ENCODE measurements around the gene SLC27A5. TPM values are rescaled to one million over a fixed set of nuclear protein-coding genes. Genes with fewer than 3 reads are reported as not detected.
A peak's percentile ranks its signal among the peaks of the same experiment; 100 is the strongest.

SLC27A5 gene
- total and polyA plus RNA-seq, 9 of the 15 experiments (the other 6 are each of a cell fraction or from before 2014, with no cell fraction given) = 42.2 to 318 (median 64.7) TPM

DNA sequence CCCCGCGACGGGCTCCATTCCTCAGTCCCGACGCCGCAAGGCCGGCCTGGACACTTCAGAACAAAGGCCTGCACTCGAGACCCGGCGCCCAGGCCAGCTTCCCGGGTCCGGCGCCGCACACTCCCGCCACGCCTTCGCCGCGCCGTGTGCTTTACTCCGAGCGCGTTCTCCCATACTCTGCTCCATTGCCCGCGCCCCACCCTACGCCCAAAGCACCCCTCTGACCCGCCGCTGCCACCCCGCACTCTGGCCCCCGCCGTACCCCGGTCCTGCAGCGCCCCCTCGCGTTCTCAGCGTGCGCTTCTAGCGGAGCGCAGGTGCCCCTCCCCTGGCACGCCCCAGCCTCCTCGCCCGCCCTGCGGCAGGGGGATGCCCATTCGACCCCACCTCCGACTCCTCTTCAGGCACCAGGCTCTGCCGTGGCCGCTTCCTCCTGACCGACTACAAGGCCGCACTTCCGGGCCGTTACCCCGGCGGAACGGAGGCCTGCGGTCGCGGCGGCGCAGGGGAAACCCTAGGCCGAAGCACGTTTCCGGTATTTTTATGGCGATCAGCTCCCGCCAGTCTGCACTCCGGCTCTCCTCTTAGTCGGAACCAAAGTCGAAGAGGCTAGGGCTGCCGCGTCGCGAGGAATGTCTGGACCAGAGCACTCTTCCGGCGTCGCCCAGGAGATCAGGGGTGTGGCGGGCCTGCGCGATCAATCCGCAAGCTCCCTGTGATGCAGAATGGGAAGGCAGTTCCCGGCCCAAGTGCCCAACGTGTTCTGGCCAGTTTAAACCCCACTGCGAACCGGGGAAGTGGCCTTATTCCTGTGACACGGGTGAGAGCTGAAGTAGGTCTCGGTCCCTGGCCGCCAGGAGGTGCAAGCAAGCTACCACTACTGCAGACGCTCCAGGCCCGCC is 7.8 kb upstream of the SLC27A5 start, which contains the start of gene ZBTB45 (continued):
- TF ChIP-seq ZNF398 (CRISPR knock-in tag; IDR thresholded peaks at IDR 0.05) = no peak
- TF ChIP-seq, protein P1, sequence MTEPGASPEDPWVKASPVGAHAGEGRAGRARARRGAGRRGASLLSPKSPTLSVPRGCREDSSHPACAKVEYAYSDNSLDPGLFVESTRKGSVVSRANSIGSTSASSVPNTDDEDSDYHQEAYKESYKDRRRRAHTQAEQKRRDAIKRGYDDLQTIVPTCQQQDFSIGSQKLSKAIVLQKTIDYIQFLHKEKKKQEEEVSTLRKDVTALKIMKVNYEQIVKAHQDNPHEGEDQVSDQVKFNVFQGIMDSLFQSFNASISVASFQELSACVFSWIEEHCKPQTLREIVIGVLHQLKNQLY (CRISPR knock-in tag; conservative IDR thresholded peaks at IDR 0.05) = no peak
- TF ChIP-seq EHMT2 (IDR thresholded peaks at IDR 0.05) = no peak; the same call in 1 of the 2 replicates
- TF ChIP-seq NONO (IDR thresholded peaks at IDR 0.05; ENCODE audit: low read depth in 2 of 2, low read length in 1 of 2) = peak; percentile 22 to 58; a peak in 3 of 4 replicates
- no peak for TF ChIP-seq HMG20A (CRISPR knock-in tag; conservative IDR thresholded peaks at IDR 0.05)
- TF ChIP-seq GATAD2A (IDR thresholded peaks at IDR 0.05) = peak; percentile 92
- no peak for TF ChIP-seq RAD51 (IDR thresholded peaks at IDR 0.05; ENCODE audit: borderline replicate concordance, low read depth)
- no peak for TF ChIP-seq CHD7 (IDR thresholded peaks at IDR 0.05; ENCODE audit: low read depth, low read length)
- no peak for TF ChIP-seq HDAC6 (IDR thresholded peaks at IDR 0.05; ENCODE audit: low read depth, low read length)
- peak; percentile 79 to 99; a peak in 3 of 4 replicates for TF ChIP-seq TEAD1 (CRISPR knock-in tag; IDR thresholded peaks at IDR 0.05)
- peak; percentile 26; the same call in 1 of the 2 replicates for TF ChIP-seq BHLHE40 (IDR thresholded peaks at IDR 0.05; ENCODE audit: low read length)
- TF ChIP-seq MEIS2 (IDR thresholded peaks at IDR 0.05; ENCODE audit: partially characterized antibody) = no peak
- peak; percentile 75 for TF ChIP-seq CBX5 (IDR thresholded peaks at IDR 0.05; ENCODE audit: borderline replicate concordance, low read depth)

Measured in K562 (cell line).